ENCODE measurements around the gene MX2. TPM values are rescaled to one million over a fixed set of nuclear protein-coding genes. Genes with fewer than 3 reads are reported as not detected.

Gene MX2
- total and polyA plus RNA-seq, 2 donors (not counting 3 experiments of a cell fraction or from before 2014, with no cell fraction given) = 0.01 TPM; not detected in 1

DNA sequence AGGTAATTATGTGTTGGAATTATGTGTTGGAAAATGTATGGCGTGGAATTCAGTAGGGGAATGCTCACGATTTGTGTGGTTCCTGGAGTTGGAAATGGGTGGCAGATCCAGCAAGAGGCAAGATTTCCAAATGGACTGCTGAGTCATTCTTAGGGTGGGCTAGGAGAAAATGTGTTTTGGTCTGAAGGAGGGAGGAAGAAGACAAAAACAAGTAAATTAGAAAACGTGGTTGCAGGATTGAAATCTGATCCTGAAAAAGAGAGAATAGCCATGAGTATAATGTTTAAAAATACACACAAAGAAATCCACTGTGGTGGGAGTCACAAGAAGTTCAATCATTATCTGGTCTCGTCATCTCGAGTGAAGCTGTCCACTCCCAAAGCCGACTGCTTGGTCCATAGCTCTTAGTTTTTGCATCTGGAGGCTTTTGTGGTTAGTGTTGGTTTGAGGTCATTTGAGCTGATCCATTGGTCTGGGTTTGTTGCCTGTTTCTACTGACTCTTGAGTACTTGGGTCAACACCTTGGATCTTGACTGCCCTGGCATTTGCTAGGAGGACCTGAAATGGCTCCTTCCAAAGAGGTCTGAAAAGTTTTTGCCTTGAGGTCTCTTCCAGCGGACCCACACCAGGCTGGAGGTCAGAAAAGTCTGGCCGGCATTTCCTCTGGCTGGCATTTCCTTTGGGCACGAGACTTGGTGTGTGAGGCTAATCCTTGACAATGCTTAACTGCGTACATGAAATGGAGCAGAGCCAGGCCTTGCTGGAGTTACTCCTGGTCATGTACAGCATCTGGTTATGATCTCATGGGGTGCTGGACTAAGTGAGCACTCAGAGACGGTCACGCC is 9.2 kb downstream of the MX2 start:
- H3K9me1 ChIP-seq (replicated peaks; ENCODE audit: control insufficient read depth, extremely low read depth, insufficient read depth, low read length) = no peaks in the 10 kb centered on the region
- H3K9me3 ChIP-seq (replicated peaks; ENCODE audit: control insufficient read depth, insufficient read depth, low read length) = no peaks in the 10 kb centered on the region
- no peaks in the 10 kb centered on the region for H3K36me3 ChIP-seq (ENCODE audit: control insufficient read depth in 2 of 2, extremely low read depth in 1 of 2, insufficient read depth in 2 of 2, low read length in 2 of 2)
- H3K4me1 ChIP-seq (ENCODE audit: control insufficient read depth, extremely low read depth, insufficient read depth, low read length) = no peaks in the 10 kb centered on the region
- H2AFZ ChIP-seq (ENCODE audit: low read depth, low read length) = no peak overlapping the region
- BruUV-seq (replicated peaks) = no TSS peak
- H3K4me2 ChIP-seq (ENCODE audit: insufficient read depth, low read length) = no peak overlapping the region
- dilution Hi-C loops (cut with MboI; ENCODE audit: extremely low pct_ligation_motif_present, low sequenced_read_pairs) = no loop called here
- intact Hi-C loops (cut with micrococcal nuclease) = no loop called here
- H3K4me3 ChIP-seq (replicated peaks in 1 of 3; ENCODE audit: insufficient read depth in 1 of 3, low read depth in 1 of 3, low read length in 3 of 3) = no peak overlapping the region
- ChIA-PET CTCF (interaction anchor here (1.2 kb wide), 1 partner anchor 47 kb away, joined by 3 read pairs; no protein-coding TSS in a partner anchor), POLR2A (no interaction called here)
- H3K9ac ChIP-seq (replicated peaks; ENCODE audit: extremely low read depth, insufficient read depth, low read length) = no peak overlapping the region
- TF ChIP-seq, protein P1, sequence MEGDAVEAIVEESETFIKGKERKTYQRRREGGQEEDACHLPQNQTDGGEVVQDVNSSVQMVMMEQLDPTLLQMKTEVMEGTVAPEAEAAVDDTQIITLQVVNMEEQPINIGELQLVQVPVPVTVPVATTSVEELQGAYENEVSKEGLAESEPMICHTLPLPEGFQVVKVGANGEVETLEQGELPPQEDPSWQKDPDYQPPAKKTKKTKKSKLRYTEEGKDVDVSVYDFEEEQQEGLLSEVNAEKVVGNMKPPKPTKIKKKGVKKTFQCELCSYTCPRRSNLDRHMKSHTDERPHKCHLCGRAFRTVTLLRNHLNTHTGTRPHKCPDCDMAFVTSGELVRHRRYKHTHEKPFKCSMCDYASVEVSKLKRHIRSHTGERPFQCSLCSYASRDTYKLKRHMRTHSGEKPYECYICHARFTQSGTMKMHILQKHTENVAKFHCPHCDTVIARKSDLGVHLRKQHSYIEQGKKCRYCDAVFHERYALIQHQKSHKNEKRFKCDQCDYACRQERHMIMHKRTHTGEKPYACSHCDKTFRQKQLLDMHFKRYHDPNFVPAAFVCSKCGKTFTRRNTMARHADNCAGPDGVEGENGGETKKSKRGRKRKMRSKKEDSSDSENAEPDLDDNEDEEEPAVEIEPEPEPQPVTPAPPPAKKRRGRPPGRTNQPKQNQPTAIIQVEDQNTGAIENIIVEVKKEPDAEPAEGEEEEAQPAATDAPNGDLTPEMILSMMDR (IDR thresholded peaks at IDR 0.05; ENCODE audit: extremely low read depth in 1 of 2, insufficient read depth in 1 of 2, low read depth in 1 of 2, low read length in 2 of 2) = no peak
- TF ChIP-seq JUN (IDR thresholded peaks at IDR 0.05; ENCODE audit: borderline replicate concordance, insufficient read depth, insufficient read length, low read depth) (no peak), FOS (IDR thresholded peaks at IDR 0.05; ENCODE audit: borderline replicate concordance, insufficient read depth, low read length) (no peak), POLR2AphosphoS5 (IDR thresholded peaks at IDR 0.05; ENCODE audit: insufficient read depth, low read depth, low read length) (no peak), EZH2 (IDR thresholded peaks at IDR 0.05; ENCODE audit: borderline replicate concordance, low read depth, low read length, severe bottlenecking) (no peak), MYC (IDR thresholded peaks at IDR 0.05; ENCODE audit: low read depth, low read length) (no peak), POLR2A (IDR thresholded peaks at IDR 0.05; ENCODE audit: low read depth, low read length) (no peak), GATA2 (IDR thresholded peaks at IDR 0.05; ENCODE audit: insufficient read depth, insufficient read length, low read depth, low read length) (no peak), MAX (IDR thresholded peaks at IDR 0.05; ENCODE audit: insufficient read depth, insufficient read length) (no peak)
- no peak overlapping the region for H3K27ac ChIP-seq (ENCODE audit: insufficient read depth, low read depth, low read length)
- no peaks in the 10 kb centered on the region for H3K79me2 ChIP-seq (ENCODE audit: control insufficient read depth, insufficient read depth, low read length)
- no peak for DNase-seq (ENCODE audit: low read depth, low spot score)
- no peak for FAIRE-seq
- no peaks in the 10 kb centered on the region for H3K27me3 ChIP-seq (ENCODE audit: control insufficient read depth in 2 of 2, insufficient read depth in 2 of 2, low read length in 2 of 2)
- H4K20me1 ChIP-seq (replicated peaks; ENCODE audit: control insufficient read depth, extremely low read depth, insufficient read depth, low read length) = no peaks in the 10 kb centered on the region

Data from endothelial cell of umbilical vein (primary cell).